Prostate gland (tissue), 2 donors: ENCODE measurements around the gene RBM15B. TPM values are rescaled to one million over a fixed set of nuclear protein-coding genes. Genes with fewer than 3 reads are reported as not detected.
A peak's percentile ranks its signal among the peaks of the same experiment; 100 is the strongest.

Experiments used
- DNase-seq: peaks from one replicate; pipeline ENCODE4 v3.0.0-alpha.2; 2019; ENCODE audit warnings: low spot score
- H3K27ac ChIP-seq, 2 donors: fragments of 200-600 bp; sonication (generic); 2 replicates each; pipeline ENCODE4 v1.5.1; 2017 to 2019
- H3K27me3 ChIP-seq: fragments of 200-600 bp; sonication (generic); replicated peaks from 2 replicates; pipeline ENCODE4 v1.5.1; 2019; ENCODE audit not compliant: insufficient read depth
- H3K36me3 ChIP-seq, 2 donors: fragments of 200-600 bp; sonication (generic); 1 replicate in 1 of 2; 2 replicates in 1 of 2; pipeline versions ENCODE4 v1.5.1 to v1.8.1; 2017 to 2019
- H3K4me1 ChIP-seq: fragments of 200-600 bp; sonication (generic); replicated peaks from 2 replicates; pipeline ENCODE4 v1.5.1; 2019
- H3K4me3 ChIP-seq, 2 donors: fragments of 200-600 bp; sonication (generic); 2 replicates each; pipeline ENCODE4 v1.5.1; 2017 to 2019
- H3K9me3 ChIP-seq: fragments of 200-600 bp; sonication (generic); 2 replicates; pipeline ENCODE4 v1.5.1; 2017
- POLR2A ChIP-seq: fragments of 450-650 bp; IDR thresholded peaks from one replicate; pipeline ENCODE4 v1.6.1; 2016; ENCODE audit warnings: antibody characterized with exemption, mild to moderate bottlenecking
- POLR2AphosphoS5 ChIP-seq: sonication (generic); formaldehyde crosslinking; IDR thresholded peaks from one replicate; pipeline ENCODE4 v1.6.1; 2017; ENCODE audit warnings: antibody characterized with exemption
- WGBS: methylation state at CpG from one replicate; pipeline ENCODE4 v1.1.5; 2018; 5-methylcytosine and 5-hydroxymethylcytosine counted together
- intact Hi-C: fragments of 100-400 bp; cut with DNase I; formaldehyde crosslinking; loops from one replicate; pipeline ENCODE4 v1.14.2; 2022
- total RNA-seq, 2 donors: library from RNA; depleted of rRNA; stranded (reverse); fragments of >200 nt; gene quantifications; one replicate each; pipeline ENCODE4 v1.1.0, GENCODE V29; 2016
- TF ChIP-seq, protein P1 (sequence below), 4 experiments: fragments of 200-600 bp in 2 of 4; fragments of 450-650 bp in 2 of 4; sonication (generic) in 2 of 4; IDR thresholded peaks; 1 replicate in 3 of 4; 2 replicates in 1 of 4; pipeline ENCODE4 v1.5.1; 2016 to 2019; ENCODE audit warnings: antibody characterized with exemption in 4 of 4, mild to moderate bottlenecking in 2 of 4, moderate library complexity in 2 of 4

RBM15B gene
- total RNA-seq, 2 donors from 2014 or later, result 34.1 to 40.1 TPM

DNA sequence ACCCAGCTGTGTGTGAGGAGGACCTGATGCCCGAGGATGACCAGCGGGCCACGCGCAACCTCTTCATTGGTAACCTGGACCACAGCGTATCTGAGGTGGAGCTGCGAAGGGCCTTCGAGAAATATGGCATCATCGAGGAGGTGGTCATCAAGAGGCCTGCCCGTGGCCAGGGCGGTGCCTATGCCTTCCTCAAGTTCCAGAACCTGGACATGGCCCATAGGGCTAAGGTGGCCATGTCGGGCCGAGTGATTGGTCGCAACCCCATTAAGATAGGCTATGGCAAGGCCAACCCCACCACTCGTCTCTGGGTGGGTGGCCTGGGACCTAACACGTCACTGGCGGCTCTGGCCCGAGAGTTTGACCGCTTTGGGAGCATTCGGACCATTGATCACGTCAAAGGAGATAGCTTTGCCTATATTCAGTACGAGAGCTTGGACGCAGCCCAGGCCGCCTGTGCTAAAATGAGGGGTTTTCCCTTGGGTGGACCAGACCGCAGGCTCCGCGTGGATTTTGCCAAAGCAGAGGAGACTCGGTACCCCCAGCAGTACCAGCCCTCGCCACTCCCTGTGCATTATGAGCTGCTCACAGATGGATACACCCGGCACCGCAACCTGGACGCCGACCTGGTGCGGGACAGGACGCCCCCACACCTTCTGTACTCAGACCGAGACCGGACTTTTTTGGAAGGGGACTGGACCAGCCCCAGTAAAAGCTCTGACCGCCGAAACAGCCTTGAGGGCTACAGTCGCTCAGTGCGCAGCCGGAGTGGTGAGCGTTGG lies 1.5 kb downstream of the RBM15B start:
- no peaks in the 10 kb centered on the region for H3K9me3 ChIP-seq
- no peaks in the 10 kb centered on the region for H3K27me3 ChIP-seq
- no peaks in the 10 kb centered on the region for H3K36me3 ChIP-seq
- peak overlapping the region; percentile 74 to 88 for H3K4me3 ChIP-seq
- no peak for DNase-seq
- 81% methylated on average over 39 of the region's 42 CpGs for WGBS
- TF ChIP-seq POLR2AphosphoS5 (no peak), POLR2A (no peak)
- TF ChIP-seq, protein P1, sequence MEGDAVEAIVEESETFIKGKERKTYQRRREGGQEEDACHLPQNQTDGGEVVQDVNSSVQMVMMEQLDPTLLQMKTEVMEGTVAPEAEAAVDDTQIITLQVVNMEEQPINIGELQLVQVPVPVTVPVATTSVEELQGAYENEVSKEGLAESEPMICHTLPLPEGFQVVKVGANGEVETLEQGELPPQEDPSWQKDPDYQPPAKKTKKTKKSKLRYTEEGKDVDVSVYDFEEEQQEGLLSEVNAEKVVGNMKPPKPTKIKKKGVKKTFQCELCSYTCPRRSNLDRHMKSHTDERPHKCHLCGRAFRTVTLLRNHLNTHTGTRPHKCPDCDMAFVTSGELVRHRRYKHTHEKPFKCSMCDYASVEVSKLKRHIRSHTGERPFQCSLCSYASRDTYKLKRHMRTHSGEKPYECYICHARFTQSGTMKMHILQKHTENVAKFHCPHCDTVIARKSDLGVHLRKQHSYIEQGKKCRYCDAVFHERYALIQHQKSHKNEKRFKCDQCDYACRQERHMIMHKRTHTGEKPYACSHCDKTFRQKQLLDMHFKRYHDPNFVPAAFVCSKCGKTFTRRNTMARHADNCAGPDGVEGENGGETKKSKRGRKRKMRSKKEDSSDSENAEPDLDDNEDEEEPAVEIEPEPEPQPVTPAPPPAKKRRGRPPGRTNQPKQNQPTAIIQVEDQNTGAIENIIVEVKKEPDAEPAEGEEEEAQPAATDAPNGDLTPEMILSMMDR (IDR thresholded peaks at IDR 0.05), result no peak
- intact Hi-C loops, result loop anchor here (5.0 kb wide), 1 partner anchor 110 kb away; the partner anchor contains the start of gene DCAF1
- H3K4me1 ChIP-seq, result peaks cover 35% of the 10 kb centered on the region
- H3K27ac ChIP-seq, result peak overlapping the region; percentile 67 to 90

DNA sequence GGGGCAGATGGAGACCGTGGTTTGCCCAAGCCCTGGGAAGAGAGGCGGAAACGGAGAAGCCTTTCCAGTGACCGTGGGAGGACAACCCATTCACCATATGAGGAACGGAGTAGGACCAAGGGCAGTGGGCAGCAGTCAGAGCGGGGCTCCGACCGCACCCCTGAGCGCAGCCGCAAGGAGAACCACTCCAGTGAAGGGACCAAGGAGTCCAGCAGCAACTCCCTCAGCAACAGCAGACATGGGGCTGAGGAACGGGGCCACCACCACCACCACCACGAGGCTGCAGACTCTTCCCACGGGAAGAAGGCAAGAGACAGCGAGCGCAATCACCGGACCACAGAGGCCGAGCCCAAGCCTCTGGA lies 2.0 kb downstream of the RBM15B start:
- Histone ChIP-seq H3K27ac (no peak overlapping the region), H3K9me3 (no peaks in the 10 kb centered on the region), H3K4me3 (no peak overlapping the region), H3K4me1 (peaks cover 29% of the 10 kb centered on the region), H3K27me3 (no peaks in the 10 kb centered on the region), H3K36me3 (no peaks in the 10 kb centered on the region)
- TF ChIP-seq POLR2AphosphoS5, result no peak
- no peak for TF ChIP-seq POLR2A
- TF ChIP-seq, protein P1 (IDR thresholded peaks at IDR 0.05), result no peak
- 96% methylated on average over 16 of the region's 17 CpGs for WGBS
- intact Hi-C loops, result loop anchor here (5.0 kb wide), 1 partner anchor 109 kb away; the partner anchor contains the start of gene DCAF1
- DNase-seq, result no peak

DNA sequence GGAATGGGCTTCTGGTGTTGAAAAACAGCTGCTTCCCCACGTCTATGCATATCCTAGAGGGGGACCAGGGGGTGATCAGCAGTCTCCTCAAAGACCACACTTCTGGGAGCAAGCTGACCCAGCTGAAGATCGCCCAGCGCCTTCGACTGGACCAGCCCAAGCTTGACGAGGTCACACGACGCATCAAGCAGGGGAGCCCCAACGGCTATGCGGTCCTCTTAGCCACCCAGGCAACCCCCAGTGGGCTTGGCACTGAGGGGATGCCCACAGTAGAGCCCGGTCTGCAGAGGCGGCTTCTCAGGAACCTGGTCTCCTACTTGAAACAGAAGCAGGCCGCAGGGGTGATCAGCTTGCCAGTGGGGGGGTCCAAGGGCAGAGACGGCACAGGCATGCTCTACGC lies 2.5 kb downstream of the RBM15B start:
- Histone ChIP-seq H3K4me1 (peaks cover 29% of the 10 kb centered on the region), H3K27ac (no peak overlapping the region), H3K36me3 (no peaks in the 10 kb centered on the region), H3K4me3 (no peak overlapping the region), H3K9me3 (no peaks in the 10 kb centered on the region), H3K27me3 (no peaks in the 10 kb centered on the region)
- TF ChIP-seq, protein P1 (IDR thresholded peaks at IDR 0.05), result no peak
- no peak for TF ChIP-seq POLR2A
- no peak for TF ChIP-seq POLR2AphosphoS5
- intact Hi-C loops, result loop anchor here (5.0 kb wide), 1 partner anchor 109 kb away; the partner anchor contains the start of gene DCAF1
- DNase-seq, result no peak
- 81% methylated on average over 6 of the region's 14 CpGs for WGBS

DNA sequence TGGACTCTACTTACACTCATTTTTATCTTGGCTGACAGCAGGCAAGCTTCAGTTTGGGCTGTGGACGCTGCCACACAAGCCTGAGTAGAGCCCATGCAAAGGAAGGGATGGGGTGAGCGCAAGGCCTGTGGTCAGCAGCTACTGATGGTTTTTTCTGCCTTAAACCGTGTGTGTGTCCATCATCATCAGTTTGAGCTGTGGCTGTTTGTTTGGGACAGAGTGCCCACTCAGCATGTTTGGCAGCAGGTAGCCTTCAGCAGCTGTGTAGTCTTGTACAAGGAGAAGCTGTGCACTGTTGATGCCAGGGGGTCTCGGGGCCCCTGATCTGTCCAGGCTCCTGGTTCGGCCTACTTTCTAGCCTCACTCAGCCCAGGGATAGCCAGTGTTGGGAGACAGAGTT lies 3.5 kb downstream of the RBM15B start:
- intact Hi-C loops, result loop anchor here (5.0 kb wide), 1 partner anchor 108 kb away; the partner anchor contains the start of gene DCAF1
- Histone ChIP-seq H3K4me3 (no peak overlapping the region), H3K9me3 (no peaks in the 10 kb centered on the region), H3K4me1 (peaks cover 29% of the 10 kb centered on the region), H3K27ac (no peak overlapping the region), H3K27me3 (no peaks in the 10 kb centered on the region), H3K36me3 (no peaks in the 10 kb centered on the region)
- WGBS, result 76% methylated on average over 5 of the region's 5 CpGs
- DNase-seq, result no peak
- no peak for TF ChIP-seq POLR2AphosphoS5
- TF ChIP-seq POLR2A, result no peak
- TF ChIP-seq, protein P1 (IDR thresholded peaks at IDR 0.05), result no peak
